K562 (cell line): ENCODE measurements around the gene COLEC12. TPM values are rescaled to one million over a fixed set of nuclear protein-coding genes. Genes with fewer than 3 reads are reported as not detected.

Experiments
- ATAC-seq: fragments of 200-7000 bp; cut with Tn5 transposase; 3 replicates; pipeline ENCODE4 v1.9.1; 2020; ENCODE audit warnings: moderate library complexity
- BruUV-seq: library from RNA; stranded (reverse); fragments of 400-500 nt; replicated peaks from 2 replicates; lab custom pipeline; 2021; lab: Mats Ljungman, UMichigan
- CTCF ChIA-PET: fragments of 300-600 bp; formaldehyde crosslinking; extraction: SDS; loops from one replicate; lab custom pipeline; 2021; ENCODE audit warnings: low intra/inter-chr PET ratio; lab: Yijun Ruan, JAX
- POLR2A ChIA-PET: fragments of 300-600, 350-650 bp; sonication (Branson Sonifier 250); formaldehyde crosslinking; extraction: SDS; loops from one replicate; lab custom pipeline; 2021; ENCODE audit warnings: antibody characterized with exemption, inconsistent platforms; lab: Yijun Ruan, JAX
- DNase-seq, 4 experiments: peaks; one replicate each; pipeline versions ENCODE4 v3.0.0 to v3.0.0-alpha.2; 2011 to 2018; ENCODE audit warnings: low spot score in 3 of 4, mixed read lengths in 3 of 4; ENCODE audit errors: extremely low read depth in 1 of 4
- FAIRE-seq: peaks from 2 replicates; lab custom pipeline; 2011; peaks lifted over from hg19 to GRCh38; lab: Jason Lieb, UNC
- H2AFZ ChIP-seq: 2 replicates; pipeline ENCODE4 v1.6.0; 2011; ENCODE audit warnings: low read depth, low read length, control low read depth, inconsistent platforms
- H3K27ac ChIP-seq: fragments of 200-600 bp; 3 replicates; pipeline ENCODE4 v1.8.0; 2011; ENCODE audit warnings: low read depth, mild to moderate bottlenecking, control low read depth, inconsistent platforms, low read length, moderate library complexity, mixed read lengths; ENCODE audit errors: extremely low read depth
- H3K27me3 ChIP-seq, 2 experiments: fragments of 300-600 bp in 1 of 2; 2 replicates in 1 of 2; 3 replicates in 1 of 2; pipeline versions ENCODE4 v1.6.0 to v1.8.0; 2011; ENCODE audit warnings: inconsistent platforms in 2 of 2, low read length in 2 of 2, mild to moderate bottlenecking in 1 of 2, mixed read lengths in 1 of 2, moderate library complexity in 1 of 2; ENCODE audit not compliant: control insufficient read depth in 2 of 2, insufficient read depth in 2 of 2
- H3K36me3 ChIP-seq: fragments of 300-600 bp; 3 replicates; pipeline ENCODE4 v1.8.0; 2011; ENCODE audit warnings: mild to moderate bottlenecking, low read length, inconsistent platforms; ENCODE audit not compliant: control insufficient read depth, insufficient read depth
- H3K4me1 ChIP-seq, 2 experiments: fragments of 200-600 bp in 1 of 2; replicated peaks in 1 of 2; 2 replicates in 1 of 2; 3 replicates in 1 of 2; pipeline versions ENCODE4 v1.5.1 to v1.8.0; 2011; ENCODE audit warnings: inconsistent platforms in 2 of 2, low read length in 2 of 2, mild to moderate bottlenecking in 1 of 2, mixed read lengths in 1 of 2, moderate library complexity in 1 of 2; ENCODE audit not compliant: control insufficient read depth in 2 of 2, insufficient read depth in 2 of 2
- H3K4me2 ChIP-seq: 2 replicates; pipeline ENCODE4 v1.6.1; 2011; ENCODE audit warnings: low read length, control low read depth, inconsistent platforms, mixed read lengths; ENCODE audit not compliant: insufficient read depth
- H3K4me3 ChIP-seq: fragments of 200-600 bp; sonication (generic), shearing (Covaris generic); 2 replicates; pipeline ENCODE4 v1.5.1; 2016; ENCODE audit warnings: control low read depth, inconsistent platforms
- H3K79me2 ChIP-seq: fragments of 200-600 bp; 3 replicates; pipeline ENCODE4 v1.8.0; 2011; ENCODE audit warnings: low read length, inconsistent platforms; ENCODE audit not compliant: control insufficient read depth, insufficient read depth
- H3K9ac ChIP-seq, 2 experiments: 2 replicates each; pipeline versions ENCODE4 v1.6.0 to v1.6.1; 2011; ENCODE audit warnings: low read depth in 2 of 2, low read length in 2 of 2, control low read depth in 1 of 2, inconsistent platforms in 1 of 2, mild to moderate bottlenecking in 1 of 2, mixed read lengths in 1 of 2; ENCODE audit not compliant: insufficient read depth in 1 of 2
- H3K9me1 ChIP-seq: one replicate; pipeline ENCODE4 v1.6.0; 2011; ENCODE audit warnings: inconsistent platforms, mild to moderate bottlenecking, low read length, moderate library complexity; ENCODE audit not compliant: control insufficient read depth, insufficient read depth
- H3K9me3 ChIP-seq: replicated peaks from 2 replicates; pipeline ENCODE4 v1.5.1; 2011; ENCODE audit warnings: low read depth, low read length, inconsistent platforms; ENCODE audit not compliant: control insufficient read depth, insufficient read depth
- H4K20me1 ChIP-seq: replicated peaks from 2 replicates; pipeline ENCODE4 v1.6.1; 2011; ENCODE audit warnings: low read length, inconsistent platforms, mixed read lengths; ENCODE audit not compliant: control insufficient read depth, insufficient read depth
- ARHGAP35 ChIP-seq: fragments of 450-650 bp; IDR thresholded peaks from 2 replicates; pipeline ENCODE4 v1.6.1; 2018; ENCODE audit not compliant: partially characterized antibody
- CHD1 ChIP-seq: fragments of 200-600 bp; sonication (generic); IDR thresholded peaks from one replicate; pipeline ENCODE4 v1.6.1; 2012; ENCODE audit warnings: mild to moderate bottlenecking, moderate library complexity, low read length, inconsistent platforms
- DLX4 ChIP-seq: fragments of 250-450 bp; sonication (Bioruptor Pico); IDR thresholded peaks from 2 replicates; pipeline ENCODE4 v1.6.1; 2021; ENCODE audit warnings: mild to moderate bottlenecking
- EGR1 ChIP-seq: fragments of 450-650 bp; conservative IDR thresholded peaks from 2 replicates; pipeline ENCODE4 v1.6.1; 2017; ENCODE audit warnings: mild to moderate bottlenecking
- GABPB1 ChIP-seq: sonication (generic); formaldehyde crosslinking; IDR thresholded peaks from 2 replicates; pipeline ENCODE4 v1.8.0; 2022; ENCODE audit warnings: mild to moderate bottlenecking, missing genetic modification reagents
- HMG20A ChIP-seq: fragments of 450-650 bp; formaldehyde crosslinking; conservative IDR thresholded peaks from 2 replicates; pipeline ENCODE4 v1.4.0; 2020; ENCODE audit warnings: mild to moderate bottlenecking, mixed read lengths
- HMG20B ChIP-seq: fragments of 250-450 bp; sonication (Bioruptor Pico); IDR thresholded peaks from 2 replicates; pipeline ENCODE4 v1.5.0; 2021; ENCODE audit warnings: mild to moderate bottlenecking
- LCOR ChIP-seq: sonication (generic); formaldehyde crosslinking; IDR thresholded peaks from 2 replicates; pipeline ENCODE4 v1.8.0; 2022; ENCODE audit warnings: mild to moderate bottlenecking, missing genetic modification reagents
- NCOA4 ChIP-seq: fragments of 450-650 bp; IDR thresholded peaks from 2 replicates; pipeline ENCODE4 v1.6.1; 2018; ENCODE audit warnings: mild to moderate bottlenecking; ENCODE audit not compliant: partially characterized antibody
- SAFB2 ChIP-seq: fragments of 200-400 bp; formaldehyde crosslinking; IDR thresholded peaks from 2 replicates; pipeline ENCODE4 v1.6.1; 2018; ENCODE audit warnings: borderline replicate concordance, low read length, low read depth, moderate library complexity; ENCODE audit not compliant: severe bottlenecking
- TFAP4 ChIP-seq: sonication (generic); formaldehyde crosslinking; IDR thresholded peaks from 2 replicates; pipeline ENCODE4 v1.8.0; 2022; ENCODE audit warnings: missing genetic modification reagents, mild to moderate bottlenecking, moderate library complexity, borderline replicate concordance
- ZNF165 ChIP-seq: fragments of 250-450 bp; sonication (Bioruptor Pico); IDR thresholded peaks from 2 replicates; pipeline ENCODE4 v1.4.0; 2020; ENCODE audit warnings: borderline replicate concordance
- WGBS: fragments of 100-300 bp; shearing (Covaris generic); methylation state at CpG from one replicate; pipeline ENCODE4 v1.1.6; 2016; ENCODE audit warnings: low coverage, mixed read lengths; ENCODE audit not compliant: insufficient coverage; ENCODE audit errors: missing lambda C conversion rate; 5-methylcytosine and 5-hydroxymethylcytosine counted together
- in situ Hi-C: fragments of 300-500 bp; cut with MboI; formaldehyde crosslinking; loops from 4 replicates; pipeline ENCODE4 v1.15.0; 2018; ENCODE audit warnings: inconsistent platforms, mixed read lengths
- intact Hi-C: fragments of 100-400 bp; cut with micrococcal nuclease; formaldehyde crosslinking; loops from 2 replicates; pipeline ENCODE4 v1.14.2; 2022
- polyA plus RNA-seq, 8 experiments: library from polyadenylated mRNA; depleted of rRNA in 4 of 8; stranded (reverse) in 5 of 8; unstranded in 3 of 8; fragments of >200 nt; fragmentation: Nextera tagmentation in 2 of 8; fragmentation: Illumina TruSeq in 1 of 8; extraction: Ambion mirVana in 2 of 8; extraction: Trizol in 1 of 8; gene quantifications; 2 replicates each; pipeline versions ENCODE4 v1.2.1 to v1.2.3, GENCODE V29; 2011 to 2014; ENCODE audit warnings: inconsistent platforms in 1 of 8, missing spikeins in 1 of 8
- total RNA-seq, 7 experiments: library from RNA; depleted of rRNA in 6 of 7; stranded (reverse); fragments of >200 nt in 6 of 7; fragmentation: Illumina TruSeq in 2 of 7; extraction: Trizol in 2 of 7; gene quantifications; 2 replicates each; pipeline versions ENCODE4 v1.2.1 to v1.2.3, GENCODE V29; 2011 to 2021; ENCODE audit warnings: low replicate concordance in 1 of 7

COLEC12 gene
- total and polyA plus RNA-seq, 9 of the 15 experiments (the other 6 are each of a cell fraction or from before 2014, with no cell fraction given): 0.04 TPM; not detected in 8

GRCh38 chr18:331221-331821, 169.2 kb downstream of the COLEC12 start:
- ChIA-PET POLR2A (no interaction called here), CTCF (no interaction called here)
- Histone ChIP-seq H4K20me1 (no peaks in the 10 kb centered on the region), H3K4me1 (no peaks in the 10 kb centered on the region; a peak in 1 of 5 replicates), H3K27me3 (peaks cover 42 to 76% of the 10 kb centered on the region in 2 experiments), H3K36me3 (no peaks in the 10 kb centered on the region), H3K79me2 (no peaks in the 10 kb centered on the region), H3K9me1 (no peaks in the 10 kb centered on the region), H3K27ac (no peak overlapping the region), H3K4me2 (no peak overlapping the region), H3K9me3 (no peaks in the 10 kb centered on the region), H3K9ac (no peak overlapping the region), H2AFZ (no peak overlapping the region), H3K4me3 (no peak overlapping the region)
- intact Hi-C loops (no loop called here), in situ Hi-C loops (no loop called here)
- FAIRE-seq: no peak
- 2% methylated on average over 12 of the region's 12 CpGs for WGBS
- no peak for ATAC-seq
- no peak for DNase-seq
- BruUV-seq: no TSS peak
- no peak for TF ChIP-seq HMG20B
- no peak for TF ChIP-seq HMG20A
- no peak for TF ChIP-seq ZNF165 (CRISPR knock-in tag)
- TF ChIP-seq GABPB1 (CRISPR knock-in tag): no peak
- TF ChIP-seq SAFB2: no peak
- TF ChIP-seq NCOA4: no peak
- no peak for TF ChIP-seq CHD1
- no peak for TF ChIP-seq LCOR
- TF ChIP-seq DLX4: no peak
- no peak for TF ChIP-seq ARHGAP35
- TF ChIP-seq EGR1: no peak
- no peak for TF ChIP-seq TFAP4
